GM15510 (cell line): Measurements from ENCODE around the gene NPR1.
A peak's percentile ranks its signal among the peaks of the same experiment; 100 is the strongest.

ENCODE experiments used
- POLR2A ChIP-seq: IDR thresholded peaks from 3 replicates; pipeline ENCODE4 v1.6.1; 2011; ENCODE audit warnings: borderline replicate concordance; ENCODE audit not compliant: insufficient read length; ENCODE audit errors: extremely low read depth

NPR1 gene

GRCh38 chr1:153678519-153679336 lies at the start of gene NPR1:
TSS of gene NPR1 (plus strand) at chr1:153678688. CDS start at chr1:153679109, 421 bp downstream.
- TF ChIP-seq POLR2A = no peak

DNA sequence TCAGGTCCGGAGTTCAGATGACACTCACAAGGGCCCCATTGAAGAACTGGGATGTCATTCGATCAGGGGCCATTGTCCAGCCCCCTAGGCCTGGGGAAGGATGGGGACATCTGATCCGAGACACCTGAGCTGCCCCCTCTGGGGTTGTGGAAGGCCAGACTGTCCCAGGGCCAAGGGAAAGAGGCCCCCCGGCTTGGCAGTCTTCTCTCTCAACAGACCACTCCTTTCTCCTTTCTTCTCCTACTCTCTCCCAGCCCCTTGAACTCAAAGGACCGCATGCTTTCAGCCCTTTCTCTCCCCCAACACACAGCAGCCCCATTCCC lies 49.2 kb upstream of the NPR1 start:
- no peak for TF ChIP-seq POLR2A

DNA sequence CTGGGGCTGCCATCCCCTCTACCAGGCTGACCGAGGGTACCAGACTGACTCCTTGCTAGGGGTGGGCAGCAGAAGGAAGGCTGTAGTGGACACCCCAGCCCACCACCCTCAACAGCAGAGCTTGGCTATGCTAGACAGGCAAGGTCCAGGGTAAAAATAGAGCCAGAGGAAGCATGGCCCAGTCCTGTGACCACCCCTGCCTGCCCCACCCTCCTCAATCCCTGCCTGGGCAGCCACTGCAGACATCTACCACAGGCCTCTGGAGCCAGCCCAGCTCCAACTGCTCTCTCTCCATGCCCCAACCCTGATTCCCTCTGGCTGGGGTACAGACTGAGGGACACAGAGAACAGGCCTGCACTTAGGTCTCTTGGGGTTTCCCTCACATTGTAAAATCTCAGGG lies 48.5 kb upstream of the NPR1 start:
- no peak for TF ChIP-seq POLR2A

GRCh38 chr1:153630384-153630783 lies 48.1 kb upstream of the NPR1 start:
- no peak for TF ChIP-seq POLR2A

DNA sequence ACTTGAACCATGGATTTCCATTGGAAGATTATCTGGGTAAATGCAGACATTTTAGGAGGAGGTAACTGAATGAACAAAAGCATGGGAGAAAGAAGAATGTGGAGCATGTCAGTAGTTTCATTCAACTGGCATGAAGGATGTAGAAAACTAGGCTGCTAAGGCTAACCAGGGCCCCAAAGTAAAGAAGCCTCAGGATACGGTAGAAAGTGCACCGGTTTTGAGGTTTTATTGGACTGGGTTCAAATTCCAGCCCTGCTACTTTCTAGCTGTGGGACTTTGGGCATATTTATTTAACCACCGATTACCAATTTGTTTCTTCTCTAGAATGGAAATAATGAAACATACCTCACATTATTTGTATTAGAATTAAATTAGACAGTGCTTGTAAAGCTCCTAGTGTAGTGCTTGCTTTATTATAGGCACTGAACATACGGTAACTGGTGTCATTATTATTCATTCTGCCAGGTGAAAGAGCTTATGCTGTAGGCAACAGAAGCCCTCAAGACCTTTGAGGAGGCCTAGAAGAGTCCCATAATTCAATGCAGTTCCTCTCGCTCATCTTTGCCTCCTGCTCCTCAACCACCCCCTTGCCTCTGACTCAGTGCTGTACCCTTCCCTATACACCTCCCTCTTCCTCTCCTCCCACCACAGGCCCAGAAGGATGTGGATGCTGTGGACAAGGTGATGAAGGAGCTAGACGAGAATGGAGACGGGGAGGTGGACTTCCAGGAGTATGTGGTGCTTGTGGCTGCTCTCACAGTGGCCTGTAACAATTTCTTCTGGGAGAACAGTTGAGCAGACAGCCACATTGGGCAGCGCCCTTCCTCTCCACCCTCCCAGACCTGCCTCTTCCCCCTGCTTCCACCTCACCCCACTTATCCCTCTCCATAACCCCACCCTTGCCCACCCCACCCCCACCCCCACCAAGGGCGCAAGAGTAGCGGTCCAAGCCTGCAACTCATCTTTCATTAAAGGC lies 47.2 kb upstream of the NPR1 start:
- no peak for TF ChIP-seq POLR2A

- no peak for TF ChIP-seq POLR2A
Measured at GRCh38 chr1:153633161-153633753, 45.2 kb upstream of the NPR1 start.

DNA sequence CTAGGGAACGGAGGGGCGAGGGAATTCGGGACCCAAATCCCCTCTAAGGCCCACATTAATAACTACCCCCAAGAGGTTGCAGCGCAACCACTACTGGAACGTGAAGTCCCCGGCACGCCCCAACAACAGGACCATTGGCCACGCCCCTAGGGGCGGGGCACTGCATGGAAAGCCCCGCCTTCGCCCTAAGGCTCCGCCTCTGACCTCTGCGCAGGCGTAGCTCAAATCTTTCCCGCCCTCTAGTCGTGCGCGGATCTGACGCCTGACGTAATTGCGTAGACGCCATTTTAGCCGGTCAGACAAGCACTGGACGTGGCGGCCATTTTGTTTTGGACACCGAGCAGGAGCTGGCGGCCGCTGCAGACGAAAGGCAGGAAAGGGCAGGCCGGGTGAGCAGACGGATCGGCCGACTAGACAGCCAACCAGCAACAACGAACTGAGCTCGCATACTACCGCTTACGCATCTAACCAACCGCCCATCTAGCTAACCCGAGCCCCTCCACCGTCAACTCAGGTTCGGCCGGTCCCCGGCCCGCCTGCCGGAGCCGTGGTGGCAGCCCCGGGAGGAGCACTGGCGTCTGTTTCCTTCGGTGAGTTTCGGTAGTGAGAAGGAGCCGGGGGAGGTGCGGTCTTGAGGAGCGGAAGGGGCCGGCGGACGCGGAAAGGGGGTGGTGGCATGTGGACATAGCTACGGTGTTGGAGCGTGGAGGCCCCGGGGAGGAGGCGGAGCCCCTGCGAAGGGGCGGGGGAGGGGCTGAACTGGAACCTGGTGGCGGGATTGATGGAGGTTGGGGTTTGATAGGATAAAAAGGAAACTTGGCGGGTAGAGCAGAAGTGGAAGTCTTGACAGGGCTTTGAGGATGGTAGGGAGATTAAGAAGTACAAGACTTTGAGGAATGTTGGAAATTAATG lies 44.5 kb upstream of the NPR1 start, which contains the start of gene CHTOP:
CHTOP (plus strand) TSS at position 313 of the 912 bp plus-strand sequence. CDS start 2,523 bp downstream, outside the sequence.
- TF ChIP-seq POLR2A = peak; percentile 90

- TF ChIP-seq POLR2A = no peak
Measured at GRCh38 chr1:153635872-153636271, 42.6 kb upstream of the NPR1 start.

DNA sequence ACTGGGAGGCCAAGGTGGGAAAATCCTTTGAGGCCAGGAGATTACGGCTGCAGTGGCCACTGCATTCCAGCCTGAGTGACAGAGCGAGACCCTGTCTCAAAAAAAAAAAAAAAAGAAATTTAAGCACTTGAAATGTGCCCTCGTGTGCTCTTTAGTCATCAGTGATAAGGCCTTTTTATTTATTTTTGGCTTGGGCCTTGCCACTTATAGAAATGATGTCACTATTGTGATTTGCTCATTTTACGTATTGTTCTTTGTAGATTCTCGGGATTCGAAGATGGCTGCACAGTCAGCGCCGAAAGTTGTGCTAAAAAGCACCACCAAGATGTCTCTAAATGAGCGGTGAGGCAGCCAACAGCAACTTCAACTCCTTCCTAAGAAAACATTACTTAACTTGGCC lies 42.2 kb upstream of the NPR1 start:
- no peak for TF ChIP-seq POLR2A

DNA sequence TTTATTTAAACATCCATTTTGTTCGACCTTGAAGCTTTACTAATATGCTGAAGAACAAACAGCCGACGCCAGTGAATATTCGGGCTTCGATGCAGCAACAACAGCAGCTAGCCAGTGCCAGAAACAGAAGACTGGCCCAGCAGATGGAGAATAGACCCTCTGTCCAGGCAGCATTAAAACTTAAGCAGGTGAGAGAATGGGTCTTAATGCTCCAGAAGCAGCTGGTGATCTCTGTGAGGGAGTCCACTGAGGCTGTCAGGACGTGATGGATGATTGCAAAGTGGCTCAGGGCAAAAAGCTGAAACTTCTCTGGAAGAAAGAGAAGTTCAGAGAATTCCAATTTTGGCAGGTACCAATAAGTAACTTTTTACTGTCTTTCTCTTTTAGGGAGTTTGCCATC lies 40.2 kb upstream of the NPR1 start:
- no peak for TF ChIP-seq POLR2A

- TF ChIP-seq POLR2A = no peak
Measured at GRCh38 chr1:153639280-153639679, 39.2 kb upstream of the NPR1 start.

GRCh38 chr1:153640861-153641260 lies 37.6 kb upstream of the NPR1 start:
- no peak for TF ChIP-seq POLR2A

GRCh38 chr1:153642161-153642560 lies 36.3 kb upstream of the NPR1 start:
- TF ChIP-seq POLR2A = no peak

- TF ChIP-seq POLR2A = no peak
Measured at GRCh38 chr1:153643100-153643499, 35.4 kb upstream of the NPR1 start.
